Sigmoid colon (tissue), 4 donors: ENCODE results near the gene RRP9.

Experiments
- CTCF ChIP-seq, 4 experiments: fragments of 450-650 bp in 3 of 4; fragments of 200-600 bp in 1 of 4; IDR thresholded peaks; one replicate each; pipeline ENCODE4 v1.5.1; 2016 to 2019; ENCODE audit warnings: antibody characterized with exemption in 4 of 4, mild to moderate bottlenecking in 3 of 4, moderate library complexity in 2 of 4
- EP300 ChIP-seq, 4 donors: sonication (generic); formaldehyde crosslinking; IDR thresholded peaks; one replicate each; pipeline ENCODE4 v1.6.1; 2017; ENCODE audit warnings: antibody characterized with exemption in 4 of 4
- POLR2A ChIP-seq, 2 donors: fragments of 450-650 bp; IDR thresholded peaks; one replicate each; pipeline ENCODE4 v1.6.1; 2016; ENCODE audit warnings: antibody characterized with exemption in 2 of 2, mild to moderate bottlenecking in 2 of 2, moderate library complexity in 2 of 2
- POLR2AphosphoS5 ChIP-seq, 4 donors: sonication (generic); formaldehyde crosslinking; IDR thresholded peaks; one replicate each; pipeline ENCODE4 v1.6.1; 2017; ENCODE audit warnings: antibody characterized with exemption in 4 of 4

- TF ChIP-seq POLR2A (IDR thresholded peaks at IDR 0.05) (no peak), CTCF (IDR thresholded peaks at IDR 0.05) (no peak), POLR2AphosphoS5 (IDR thresholded peaks at IDR 0.05) (no peak), EP300 (IDR thresholded peaks at IDR 0.05) (no peak)
Observed at GRCh38 chr3:51896607-51897305, 44.9 kb downstream of the RRP9 start.
